Glomerular visceral epithelial cell (primary cell): ENCODE results near the gene OCA2.
"Not testable (repeated sequence)": the region's sequence is repeated elsewhere in the genome, so short reads cannot be mapped to it uniquely, and the experiment has no call there.

Experiments
- DNase-seq: peaks from one replicate; pipeline ENCODE4 v3.0.0-alpha.2; 2016; ENCODE audit errors: extremely low spot score

Gene OCA2

GRCh38 chr15:28002136-28002861 is 96.8 kb downstream of the OCA2 start:
- DNase-seq: no peak

GRCh38 chr15:28001641-28002040 is 97.5 kb downstream of the OCA2 start:
- no peak for DNase-seq

GRCh38 chr15:27993996-27994780 is 104.9 kb downstream of the OCA2 start:
- no peak for DNase-seq

- no peak for DNase-seq
Observed at GRCh38 chr15:27993544-27993943, 105.6 kb downstream of the OCA2 start.

GRCh38 chr15:27990521-27991515 is 108.3 kb downstream of the OCA2 start:
- DNase-seq: no peak

- no peak for DNase-seq
Observed at GRCh38 chr15:27989838-27990237, 109.3 kb downstream of the OCA2 start.

GRCh38 chr15:27989427-27989826 is 109.7 kb downstream of the OCA2 start:
- DNase-seq: no peak

GRCh38 chr15:27985099-27985498 is 114.0 kb downstream of the OCA2 start:
- DNase-seq: no peak

GRCh38 chr15:27983496-27983895 is 115.6 kb downstream of the OCA2 start:
- DNase-seq: no peak

GRCh38 chr15:27977696-27978095 is 121.4 kb downstream of the OCA2 start:
- DNase-seq: no peak

GRCh38 chr15:27973886-27974285 is 125.2 kb downstream of the OCA2 start:
- DNase-seq: no peak

- DNase-seq: no peak
Observed at GRCh38 chr15:27970661-27971392, 128.3 kb downstream of the OCA2 start.

GRCh38 chr15:27967541-27967940 is 131.6 kb downstream of the OCA2 start:
- DNase-seq: no peak

- DNase-seq: no peak
Observed at GRCh38 chr15:27965546-27965945, 133.6 kb downstream of the OCA2 start.

GRCh38 chr15:27961801-27962200 is 137.3 kb downstream of the OCA2 start:
- no peak for DNase-seq

GRCh38 chr15:27958911-27959578 is 140.1 kb downstream of the OCA2 start:
- no peak for DNase-seq

GRCh38 chr15:27956285-27956684 is 142.8 kb downstream of the OCA2 start:
- DNase-seq: no peak

GRCh38 chr15:27955087-27955486 is 144.0 kb downstream of the OCA2 start:
- no peak for DNase-seq

GRCh38 chr15:27952593-27952992 is 146.5 kb downstream of the OCA2 start:
- DNase-seq: not testable (repeated sequence)

- no peak for DNase-seq
Observed at GRCh38 chr15:27951191-27951890, 147.8 kb downstream of the OCA2 start.
